LNCAP (cell line): Measurements from ENCODE around the gene AXIN1.

Experiments used
- TF ChIP-seq, protein P1 (sequence below): fragments of 450-650 bp; IDR thresholded peaks from 2 replicates; pipeline ENCODE4 v1.5.1; 2017; ENCODE audit warnings: mild to moderate bottlenecking

The AXIN1 gene

GRCh38 chr16:265002-265529 lies 87.5 kb downstream of the AXIN1 start:
- TF ChIP-seq, protein P1, sequence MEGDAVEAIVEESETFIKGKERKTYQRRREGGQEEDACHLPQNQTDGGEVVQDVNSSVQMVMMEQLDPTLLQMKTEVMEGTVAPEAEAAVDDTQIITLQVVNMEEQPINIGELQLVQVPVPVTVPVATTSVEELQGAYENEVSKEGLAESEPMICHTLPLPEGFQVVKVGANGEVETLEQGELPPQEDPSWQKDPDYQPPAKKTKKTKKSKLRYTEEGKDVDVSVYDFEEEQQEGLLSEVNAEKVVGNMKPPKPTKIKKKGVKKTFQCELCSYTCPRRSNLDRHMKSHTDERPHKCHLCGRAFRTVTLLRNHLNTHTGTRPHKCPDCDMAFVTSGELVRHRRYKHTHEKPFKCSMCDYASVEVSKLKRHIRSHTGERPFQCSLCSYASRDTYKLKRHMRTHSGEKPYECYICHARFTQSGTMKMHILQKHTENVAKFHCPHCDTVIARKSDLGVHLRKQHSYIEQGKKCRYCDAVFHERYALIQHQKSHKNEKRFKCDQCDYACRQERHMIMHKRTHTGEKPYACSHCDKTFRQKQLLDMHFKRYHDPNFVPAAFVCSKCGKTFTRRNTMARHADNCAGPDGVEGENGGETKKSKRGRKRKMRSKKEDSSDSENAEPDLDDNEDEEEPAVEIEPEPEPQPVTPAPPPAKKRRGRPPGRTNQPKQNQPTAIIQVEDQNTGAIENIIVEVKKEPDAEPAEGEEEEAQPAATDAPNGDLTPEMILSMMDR: no peak

DNA sequence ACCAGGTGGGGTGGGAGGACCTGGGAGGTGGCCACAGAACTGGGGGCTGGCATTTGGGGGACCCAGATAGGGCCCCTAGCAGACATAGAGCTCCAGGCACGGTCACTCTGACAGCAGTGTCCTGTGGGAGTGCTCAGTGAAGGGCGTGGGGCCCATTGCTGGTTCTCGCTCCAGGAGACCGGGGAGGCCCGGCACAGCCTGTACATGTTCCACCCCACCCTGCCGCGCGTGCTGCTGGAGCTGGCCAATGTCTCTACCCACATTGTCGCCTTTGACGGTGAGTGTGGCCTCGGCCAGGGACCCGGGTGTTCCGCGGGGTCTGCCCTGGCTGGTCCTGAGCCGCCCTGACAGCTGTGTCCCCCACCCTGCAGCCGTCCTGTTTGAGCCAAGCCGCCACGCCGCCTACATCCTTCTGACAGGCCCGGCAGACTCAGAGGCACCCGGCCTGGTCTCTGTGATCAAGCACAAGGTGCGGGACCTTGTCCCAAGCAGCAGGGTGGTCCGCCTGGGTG lies 88.0 kb downstream of the AXIN1 start:
- TF ChIP-seq, protein P1: no peak

DNA sequence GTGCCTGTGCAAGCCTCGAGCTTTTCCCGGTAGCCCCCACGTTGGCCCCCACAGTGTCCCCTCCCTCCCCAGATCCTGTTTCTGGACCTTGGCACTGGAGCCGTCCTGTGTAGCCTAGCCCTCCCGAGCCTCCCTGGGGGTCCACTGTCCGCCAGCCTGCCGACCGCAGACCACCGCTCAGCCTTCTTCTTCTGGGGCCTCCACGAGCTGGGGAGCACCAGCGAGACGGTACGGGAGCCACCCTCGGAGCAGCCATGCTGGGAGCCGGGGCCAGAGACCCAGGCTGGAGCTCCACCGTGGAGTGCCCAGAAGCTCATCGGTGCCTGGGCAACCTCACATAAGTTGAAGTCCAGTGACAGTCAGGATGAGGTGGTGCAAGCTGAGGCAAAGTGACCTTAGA lies 88.6 kb downstream of the AXIN1 start:
- TF ChIP-seq, protein P1: no peak

DNA sequence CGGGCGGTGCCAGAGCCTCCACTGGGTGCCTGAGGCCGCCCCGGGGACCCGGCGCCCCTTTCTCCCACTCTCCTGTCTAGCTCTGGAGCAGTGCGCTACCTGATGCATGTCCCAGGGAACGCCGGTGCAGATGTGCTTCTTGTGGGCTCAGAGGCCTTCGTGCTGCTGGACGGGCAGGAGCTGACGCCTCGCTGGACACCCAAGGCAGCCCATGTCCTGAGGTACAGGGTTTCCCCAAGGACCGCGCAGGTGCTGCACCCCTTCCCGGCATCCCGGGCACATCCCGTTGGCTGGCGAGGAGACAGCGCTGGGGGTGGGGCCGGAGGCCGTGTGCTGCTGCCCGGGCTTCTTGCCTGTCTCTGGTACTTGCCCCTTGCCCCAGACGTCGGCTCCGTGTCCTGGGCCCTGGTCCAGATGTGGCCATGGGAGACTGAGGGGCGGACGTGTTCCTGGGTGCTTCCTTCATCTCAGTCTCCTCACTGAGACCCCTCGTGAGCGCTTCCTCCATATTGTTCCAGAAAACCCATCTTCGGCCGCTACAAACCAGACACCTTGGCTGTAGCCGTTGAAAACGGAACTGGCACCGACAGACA lies 89.2 kb downstream of the AXIN1 start:
- TF ChIP-seq, protein P1: no peak

DNA sequence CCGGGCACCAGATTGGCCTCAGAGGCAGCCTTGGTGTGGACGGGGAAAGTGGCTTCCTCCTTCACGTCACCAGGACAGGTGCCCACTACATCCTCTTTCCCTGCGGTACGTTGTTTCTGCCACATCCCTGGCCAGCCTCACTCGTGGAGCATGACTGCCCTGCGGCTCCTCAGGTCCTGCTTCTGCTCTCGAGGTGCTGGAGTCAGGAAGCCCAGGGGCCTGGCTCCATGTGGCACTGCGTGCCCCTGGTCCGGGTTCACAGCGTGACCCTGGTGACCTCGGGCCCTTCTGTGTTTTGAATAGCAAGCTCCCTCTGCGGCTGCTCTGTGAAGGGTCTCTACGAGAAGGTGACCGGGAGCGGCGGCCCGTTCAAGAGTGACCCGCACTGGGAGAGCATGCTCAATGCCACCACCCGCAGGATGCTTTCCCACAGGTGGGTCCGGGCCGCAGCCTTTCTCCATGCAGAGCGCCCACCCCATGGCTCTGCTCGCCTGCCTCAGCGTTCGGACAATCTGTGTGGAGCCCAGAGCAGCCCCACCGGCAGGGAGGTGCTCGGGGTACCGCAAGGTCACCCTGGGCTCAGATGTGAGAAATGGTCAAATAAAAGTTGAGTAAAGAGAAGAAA lies 90.3 kb downstream of the AXIN1 start:
- TF ChIP-seq, protein P1: no peak

DNA sequence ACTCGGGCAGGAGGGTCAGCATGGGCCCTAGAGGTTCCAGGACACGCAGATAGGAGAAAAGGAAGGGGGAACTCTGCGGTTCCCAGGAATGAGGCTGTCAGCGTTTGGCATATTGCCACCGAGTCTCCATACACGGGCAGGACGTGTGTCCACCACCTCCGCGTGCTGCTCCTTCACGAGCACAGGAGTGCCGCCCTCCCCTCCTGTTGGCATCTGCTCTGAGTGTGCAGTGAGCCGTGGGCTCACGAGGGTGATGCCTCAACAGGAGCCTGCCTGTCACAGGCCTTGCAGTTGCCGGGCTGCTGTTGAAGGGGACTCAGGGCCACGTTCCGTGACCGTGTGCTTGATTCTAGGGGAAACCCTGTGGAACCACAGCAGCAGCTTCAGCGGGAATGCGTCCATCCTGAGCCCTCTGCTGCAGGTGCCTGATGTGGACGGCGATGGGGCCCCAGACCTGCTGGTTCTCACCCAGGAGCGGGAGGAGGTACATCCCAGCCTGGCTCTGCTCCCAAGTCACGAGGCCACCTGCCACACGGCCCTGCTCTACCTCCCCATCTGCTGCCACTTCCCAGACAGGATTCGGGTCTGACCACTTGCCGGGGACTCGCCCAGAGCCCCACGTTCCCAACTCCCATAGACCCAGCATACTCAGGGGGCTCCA lies 91.4 kb downstream of the AXIN1 start:
- TF ChIP-seq, protein P1: no peak

GRCh38 chr16:260326-260725 lies 92.2 kb downstream of the AXIN1 start:
- TF ChIP-seq, protein P1: no peak
